HG03565 (cell line): ENCODE data around the gene PFDN4.

Experiments
- ATAC-seq: cut with Tn5 transposase; IDR thresholded peaks from one replicate; pipeline ENCODE4 v1.9.1; 2021; ENCODE audit warnings: mild to moderate bottlenecking, moderate library complexity; ENCODE audit not compliant: unreplicated experiment

PFDN4 gene

DNA sequence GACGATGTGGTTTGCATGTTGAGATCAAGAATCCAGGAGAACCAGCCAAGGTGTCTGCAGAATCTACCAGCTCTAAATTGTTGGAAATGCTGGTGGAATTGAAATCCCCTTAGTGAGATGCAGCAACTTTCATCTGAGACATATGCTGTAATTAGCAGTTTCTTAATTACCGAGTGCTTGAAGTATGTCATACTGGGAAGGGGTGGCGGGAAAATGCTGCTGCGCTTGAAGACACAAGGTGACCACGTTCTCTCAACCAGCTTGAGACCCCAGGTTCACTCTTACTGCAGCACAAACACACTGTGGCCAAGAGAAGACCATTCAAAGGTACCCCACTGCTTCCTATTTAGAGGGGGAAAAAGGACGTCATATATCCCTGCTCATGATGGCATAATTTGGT lies 59.0 kb downstream of the PFDN4 start:
- ATAC-seq = no peak

DNA sequence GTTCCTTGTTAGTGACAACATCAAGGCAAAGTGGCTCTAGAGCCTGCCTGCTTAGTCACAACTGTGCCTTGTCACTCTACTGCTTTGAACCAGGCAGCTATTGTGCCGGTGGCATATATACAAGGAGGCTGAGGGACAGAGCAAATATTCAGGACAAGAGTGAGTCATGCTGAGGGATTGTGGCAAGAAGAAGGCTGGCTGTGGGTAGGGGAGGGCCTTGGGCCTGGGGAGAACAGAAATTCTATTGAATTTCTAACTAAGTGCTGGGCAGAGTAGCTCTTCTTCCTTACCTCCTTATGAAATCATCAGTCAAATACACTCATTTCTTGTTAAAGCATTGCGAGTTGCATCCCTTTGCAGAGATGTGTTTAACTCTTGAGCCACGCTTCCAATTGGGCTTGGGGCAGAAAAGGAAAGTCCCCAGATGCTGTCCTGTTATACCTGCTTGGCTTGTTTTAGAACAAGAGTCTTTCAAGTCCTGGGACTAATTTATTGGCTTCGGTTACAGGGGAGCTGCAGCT lies 59.7 kb downstream of the PFDN4 start:
- ATAC-seq = no peak

DNA sequence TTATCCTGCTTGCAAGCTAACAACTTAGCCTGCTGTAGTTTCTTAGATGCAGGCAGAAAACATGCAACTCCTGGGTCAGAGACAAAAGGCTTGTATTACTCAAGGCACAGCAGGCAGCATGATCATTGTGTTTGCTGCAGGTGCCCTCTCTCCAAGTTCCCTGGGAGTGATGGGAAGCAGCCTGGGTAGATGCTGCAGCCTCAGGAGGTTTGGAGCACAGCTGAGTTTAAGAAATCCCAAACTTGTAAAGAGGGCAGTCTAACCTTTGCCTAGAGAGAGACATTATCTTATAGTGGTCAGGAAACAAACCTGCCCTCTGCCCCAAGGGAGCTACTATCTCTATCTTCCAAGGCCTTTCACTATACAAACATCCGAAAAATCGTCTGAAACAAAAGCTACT lies 61.1 kb downstream of the PFDN4 start:
- no peak for ATAC-seq
